Brain pericyte (primary cell): ENCODE measurements around the gene ANKRD23.
"Not testable (repeated sequence)": the region's sequence is repeated elsewhere in the genome, so short reads cannot be mapped to it uniquely, and the experiment has no call there.

ENCODE experiments used
- DNase-seq: peaks from one replicate; pipeline ENCODE4 v3.0.0-alpha.2; 2012; ENCODE audit warnings: low read depth, low spot score

Gene ANKRD23

GRCh38 chr2:96863575-96864342 is 19.9 kb upstream of the ANKRD23 start:
- no peak for DNase-seq

- not testable (repeated sequence) for DNase-seq
Measured at GRCh38 chr2:96863056-96863455, 19.2 kb upstream of the ANKRD23 start.

- no peak for DNase-seq
Measured at GRCh38 chr2:96861074-96861473, 17.3 kb upstream of the ANKRD23 start.

GRCh38 chr2:96860065-96861029 is 16.5 kb upstream of the ANKRD23 start:
- no peak for DNase-seq

GRCh38 chr2:96859681-96860064 is 15.9 kb upstream of the ANKRD23 start:
- DNase-seq: no peak

GRCh38 chr2:96859099-96859649 is 15.4 kb upstream of the ANKRD23 start:
- DNase-seq: no peak

- DNase-seq: peak; percentile 97
Measured at GRCh38 chr2:96857667-96858372, 14.0 kb upstream of the ANKRD23 start, which contains the start of gene ANKRD39. Gene ANKRD39, minus strand, starts transcription at chr2:96858016. Its CDS starts 29 bp downstream, at chr2:96857987.

- no peak for DNase-seq
Measured at GRCh38 chr2:96856776-96857666, 13.2 kb upstream of the ANKRD23 start.

- DNase-seq: no peak
Measured at GRCh38 chr2:96853321-96853720, 9.5 kb upstream of the ANKRD23 start.

- no peak for DNase-seq
Measured at GRCh38 chr2:96852667-96853066, 8.8 kb upstream of the ANKRD23 start.

- no peak for DNase-seq
Measured at GRCh38 chr2:96848264-96848663, 4.4 kb upstream of the ANKRD23 start.

GRCh38 chr2:96847586-96847985 is 3.8 kb upstream of the ANKRD23 start:
- no peak for DNase-seq

GRCh38 chr2:96846825-96847224 is 3.0 kb upstream of the ANKRD23 start:
- DNase-seq: no peak

GRCh38 chr2:96844405-96844808 is 586 bp upstream of the ANKRD23 start:
- DNase-seq: no peak

GRCh38 chr2:96842600-96842999 is 1.2 kb downstream of the ANKRD23 start:
- no peak for DNase-seq

GRCh38 chr2:96841701-96842495 is 1.9 kb downstream of the ANKRD23 start:
- DNase-seq: no peak

- DNase-seq: no peak
Measured at GRCh38 chr2:96839875-96840850, 3.7 kb downstream of the ANKRD23 start.

GRCh38 chr2:96839293-96839874 is 4.4 kb downstream of the ANKRD23 start:
- no peak for DNase-seq
